Measurements from ENCODE around the gene DROSHA.
"Not testable (repeated sequence)": the region's sequence is repeated elsewhere in the genome, so short reads cannot be mapped to it uniquely, and the experiment has no call there.

DNA sequence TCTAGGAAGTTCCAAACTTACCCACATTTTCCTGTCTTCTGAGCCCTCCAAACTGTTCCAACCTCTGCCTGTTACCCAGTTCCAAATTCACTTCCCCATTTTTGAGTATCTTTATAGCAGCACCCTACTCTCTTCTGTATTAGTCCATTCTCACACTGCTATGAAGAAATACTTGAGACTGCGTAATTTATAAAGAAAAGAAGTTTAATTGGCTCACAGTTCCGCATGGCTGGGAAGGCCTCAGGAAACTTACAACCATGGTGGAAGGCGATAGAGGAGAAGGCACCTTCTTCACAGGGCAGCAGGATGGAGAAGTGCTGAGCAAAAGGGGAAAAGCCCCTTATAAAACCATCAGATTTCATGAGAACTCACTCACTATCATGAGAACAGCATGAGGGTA, 34.5 kb upstream of the DROSHA start:
- TF ChIP-seq CTCF, POLR2A (IDR thresholded peaks at IDR 0.05): not testable (repeated sequence)
